ENCODE results near the gene MYO5B. TPM values are rescaled to one million over a fixed set of nuclear protein-coding genes. Genes with fewer than 3 reads are reported as not detected.

The MYO5B gene
- total and polyA plus RNA-seq, 2 of the 4 experiments (the other 2 are of a cell fraction) = 0.24 to 0.54 TPM

- Histone ChIP-seq H3K4ac (ENCODE audit: low read depth, low read length) (no peak overlapping the region), H2BK20ac (ENCODE audit: low read depth, low read length) (no peak overlapping the region), H3K27ac (ENCODE audit: insufficient read depth, low read length) (no peak overlapping the region), H4K5ac (ENCODE audit: low read depth, low read length) (no peak overlapping the region), H2AK5ac (ENCODE audit: low read depth, low read length) (no peak overlapping the region), H2BK120ac (ENCODE audit: low read depth, low read length) (no peak overlapping the region), H3K36me3 (ENCODE audit: control insufficient read depth, insufficient read depth, low read length) (no peaks in the 10 kb centered on the region), H2AK9ac (replicated peaks; ENCODE audit: low read depth, low read length, poor library complexity) (no peak overlapping the region), H3K9me1 (ENCODE audit: insufficient read depth, low read length) (no peaks in the 10 kb centered on the region), H2AFZ (replicated peaks; ENCODE audit: low read length, poor library complexity) (no peak overlapping the region), H3K4me2 (ENCODE audit: low read depth, low read length) (no peak overlapping the region), H4K8ac (ENCODE audit: low read depth in 2 of 2, low read length in 2 of 2) (no peak overlapping the region), H3K9me3 (ENCODE audit: control insufficient read depth, insufficient read depth, low read length) (no peaks in the 10 kb centered on the region), H3K9ac (ENCODE audit: low read depth, low read length) (no peak overlapping the region), H3K79me1 (ENCODE audit: low read depth in 1 of 2, low read length in 2 of 2) (no peaks in the 10 kb centered on the region), H3K14ac (replicated peaks; ENCODE audit: low read depth, low read length) (no peak overlapping the region), H3K4me1 (ENCODE audit: control insufficient read depth, insufficient read depth, low read length) (no peaks in the 10 kb centered on the region), H2BK5ac (ENCODE audit: low read depth, low read length, poor library complexity, severe bottlenecking) (no peak overlapping the region), H2BK15ac (ENCODE audit: low read depth, low read length) (no peak overlapping the region), H3K23ac (ENCODE audit: low read depth, low read length) (no peak overlapping the region), H3K4me3 (ENCODE audit: insufficient read depth, low read depth, low read length) (no peak overlapping the region), H3K27me3 (ENCODE audit: control insufficient read depth, insufficient read depth, low read length) (no peaks in the 10 kb centered on the region; the same call in 1 of the 2 replicates), H3K18ac (ENCODE audit: low read depth, low read length) (no peak overlapping the region), H4K20me1 (ENCODE audit: insufficient read depth, low read length) (no peaks in the 10 kb centered on the region), H3K56ac (ENCODE audit: extremely low read depth, insufficient read depth, low read length) (no peak overlapping the region), H4K91ac (ENCODE audit: insufficient read depth, low read depth, low read length) (no peak overlapping the region)
- dilution Hi-C loops (cut with HindIII; ENCODE audit: low sequenced_read_pairs, unreplicated experiment) = no loop called here
- no peak for TF ChIP-seq ELK1 (IDR thresholded peaks at IDR 0.05; ENCODE audit: borderline replicate concordance, low read depth, low read length)
- no peak for TF ChIP-seq RAD21 (IDR thresholded peaks at IDR 0.05; ENCODE audit: low read length)
- TF ChIP-seq MAFK (IDR thresholded peaks at IDR 0.05; ENCODE audit: low read depth, low read length) = no peak
- no peak for TF ChIP-seq POLR2A (IDR thresholded peaks at IDR 0.05; ENCODE audit: low read depth, low read length)
- no peak for TF ChIP-seq CHD1 (IDR thresholded peaks at IDR 0.05; ENCODE audit: low read depth, low read length)
- no peak for TF ChIP-seq BHLHE40 (IDR thresholded peaks at IDR 0.05; ENCODE audit: low read depth, low read length)
- TF ChIP-seq RFX5 (IDR thresholded peaks at IDR 0.05; ENCODE audit: low read depth, low read length) = no peak
- no peak for TF ChIP-seq CEBPB (IDR thresholded peaks at IDR 0.05; ENCODE audit: low read depth, low read length)
- no peak for TF ChIP-seq MXI1 (IDR thresholded peaks at IDR 0.05; ENCODE audit: borderline replicate concordance, low read depth, low read length)
- no CpG with 5 or more reads among the region's 2 CpGs for WGBS, 2 experiments (ENCODE audit: extremely low coverage in 2 of 2, insufficient read length in 1 of 2)
- intact Hi-C loops (cut with micrococcal nuclease) = no loop called here
- no peak for ATAC-seq (ENCODE audit: low read depth)
- no peak for DNase-seq
- no TSS peak for BruUV-seq (replicated peaks)
- ChIA-PET POLR2A (ENCODE audit: unreplicated experiment) (no interaction called here), CTCF (no interaction called here)
- in situ Hi-C loops (cut with MboI; ENCODE audit: low sequenced_read_pairs) = no loop called here
These were observed 79.9 kb downstream of the MYO5B start for GRCh38 chr18:50115095-50115494.

Data from IMR-90 (cell line).